Brain microvascular endothelial cell (primary cell): ENCODE results near the gene SLC35D3.
A peak's percentile ranks its signal among the peaks of the same experiment; 100 is the strongest.

Experiments
- DNase-seq: peaks from one replicate; pipeline ENCODE4 v3.0.0-alpha.2; 2020
- H3K27ac ChIP-seq: fragments of 250-450 bp; sonication (Bioruptor Pico); 2 replicates; pipeline ENCODE4 v1.5.1; 2020; ENCODE audit warnings: mild to moderate bottlenecking, moderate library complexity
- H3K27me3 ChIP-seq: fragments of 250-450 bp; sonication (Bioruptor Pico); replicated peaks from 2 replicates; pipeline ENCODE4 v1.5.1; 2020; ENCODE audit warnings: mild to moderate bottlenecking
- H3K36me3 ChIP-seq: fragments of 250-450 bp; sonication (Bioruptor Pico); replicated peaks from 2 replicates; pipeline ENCODE4 v1.5.1; 2020; ENCODE audit warnings: mild to moderate bottlenecking
- H3K4me3 ChIP-seq: 2 replicates; pipeline ENCODE4 v1.5.1; 2011; ENCODE audit warnings: low read depth, mild to moderate bottlenecking, control low read depth, low read length, moderate library complexity
- in situ Hi-C: cut with HindIII; loops from 2 replicates; pipeline ENCODE4 v1.10.0; 2017; ENCODE audit warnings: low sequenced_read_pairs, low pct_ligation_motif_present
- TF ChIP-seq, protein P1 (sequence below): IDR thresholded peaks from 2 replicates; pipeline ENCODE4 v1.5.1; 2011; ENCODE audit warnings: low read depth, mild to moderate bottlenecking, moderate library complexity, low read length, control low read depth, inconsistent platforms; ENCODE audit errors: missing control alignments

Gene SLC35D3

GRCh38 chr6:136926383-136926782, 4.3 kb downstream of the SLC35D3 start:
- peaks cover 27% of the 10 kb centered on the region for H3K27me3 ChIP-seq
- in situ Hi-C loops: no loop called here
- H3K36me3 ChIP-seq: no peaks in the 10 kb centered on the region
- no peak for DNase-seq
- TF ChIP-seq, protein P1, sequence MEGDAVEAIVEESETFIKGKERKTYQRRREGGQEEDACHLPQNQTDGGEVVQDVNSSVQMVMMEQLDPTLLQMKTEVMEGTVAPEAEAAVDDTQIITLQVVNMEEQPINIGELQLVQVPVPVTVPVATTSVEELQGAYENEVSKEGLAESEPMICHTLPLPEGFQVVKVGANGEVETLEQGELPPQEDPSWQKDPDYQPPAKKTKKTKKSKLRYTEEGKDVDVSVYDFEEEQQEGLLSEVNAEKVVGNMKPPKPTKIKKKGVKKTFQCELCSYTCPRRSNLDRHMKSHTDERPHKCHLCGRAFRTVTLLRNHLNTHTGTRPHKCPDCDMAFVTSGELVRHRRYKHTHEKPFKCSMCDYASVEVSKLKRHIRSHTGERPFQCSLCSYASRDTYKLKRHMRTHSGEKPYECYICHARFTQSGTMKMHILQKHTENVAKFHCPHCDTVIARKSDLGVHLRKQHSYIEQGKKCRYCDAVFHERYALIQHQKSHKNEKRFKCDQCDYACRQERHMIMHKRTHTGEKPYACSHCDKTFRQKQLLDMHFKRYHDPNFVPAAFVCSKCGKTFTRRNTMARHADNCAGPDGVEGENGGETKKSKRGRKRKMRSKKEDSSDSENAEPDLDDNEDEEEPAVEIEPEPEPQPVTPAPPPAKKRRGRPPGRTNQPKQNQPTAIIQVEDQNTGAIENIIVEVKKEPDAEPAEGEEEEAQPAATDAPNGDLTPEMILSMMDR: no peak
- no peak overlapping the region for H3K27ac ChIP-seq
- no peak overlapping the region for H3K4me3 ChIP-seq

GRCh38 chr6:136927292-136927691, 5.2 kb downstream of the SLC35D3 start:
- no peak overlapping the region for H3K4me3 ChIP-seq
- peaks cover 19% of the 10 kb centered on the region for H3K27me3 ChIP-seq
- no peaks in the 10 kb centered on the region for H3K36me3 ChIP-seq
- TF ChIP-seq, protein P1: peak; percentile 70
- no peak overlapping the region for H3K27ac ChIP-seq
- in situ Hi-C loops: no loop called here
- peak; percentile 12 for DNase-seq

DNA sequence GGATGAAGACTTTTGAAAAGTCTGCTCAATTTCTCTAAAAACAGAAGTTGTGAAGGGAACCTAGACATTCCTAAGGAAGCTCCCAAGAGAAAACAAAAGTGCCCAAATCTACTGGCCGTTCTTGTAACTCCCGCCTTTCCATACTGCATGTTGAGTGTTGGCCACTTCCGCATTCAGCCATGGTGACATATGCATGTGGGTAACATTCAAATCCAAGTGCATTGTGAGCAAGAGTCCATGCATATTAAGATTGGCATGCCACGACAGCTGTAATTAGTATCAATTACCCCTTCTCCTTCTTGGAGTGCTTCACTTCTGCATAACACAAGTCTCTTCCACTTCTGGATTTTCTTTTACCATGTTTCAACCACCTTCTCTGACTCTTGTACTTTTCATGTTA, 8.4 kb downstream of the SLC35D3 start:
- H3K36me3 ChIP-seq: no peaks in the 10 kb centered on the region
- no peak for DNase-seq
- TF ChIP-seq, protein P1: no peak
- H3K27me3 ChIP-seq: no peaks in the 10 kb centered on the region
- H3K27ac ChIP-seq: no peak overlapping the region
- no peak overlapping the region for H3K4me3 ChIP-seq
- in situ Hi-C loops: no loop called here

DNA sequence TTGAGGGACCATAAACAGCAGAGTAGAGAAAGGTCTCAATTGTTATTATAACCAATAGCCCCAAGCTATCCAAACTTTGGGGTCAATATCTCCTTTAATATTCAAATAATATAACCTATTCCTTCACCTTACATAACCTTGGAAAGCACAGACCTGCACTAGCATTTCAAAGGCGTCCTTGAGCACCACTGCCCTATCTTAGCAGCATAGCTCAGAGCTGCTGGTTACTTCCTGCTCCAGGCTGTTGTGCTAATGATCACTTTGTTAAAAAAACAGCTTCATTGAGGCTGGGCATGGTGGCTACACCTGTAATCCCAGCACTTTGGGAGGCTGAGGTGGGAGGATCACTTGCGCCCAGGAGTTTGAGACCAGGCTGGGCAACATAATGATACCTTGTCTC, 10.5 kb downstream of the SLC35D3 start:
- Histone ChIP-seq H3K36me3 (no peaks in the 10 kb centered on the region), H3K4me3 (no peak overlapping the region), H3K27me3 (no peaks in the 10 kb centered on the region), H3K27ac (no peak overlapping the region)
- DNase-seq: no peak
- in situ Hi-C loops: no loop called here
- TF ChIP-seq, protein P1: no peak

DNA sequence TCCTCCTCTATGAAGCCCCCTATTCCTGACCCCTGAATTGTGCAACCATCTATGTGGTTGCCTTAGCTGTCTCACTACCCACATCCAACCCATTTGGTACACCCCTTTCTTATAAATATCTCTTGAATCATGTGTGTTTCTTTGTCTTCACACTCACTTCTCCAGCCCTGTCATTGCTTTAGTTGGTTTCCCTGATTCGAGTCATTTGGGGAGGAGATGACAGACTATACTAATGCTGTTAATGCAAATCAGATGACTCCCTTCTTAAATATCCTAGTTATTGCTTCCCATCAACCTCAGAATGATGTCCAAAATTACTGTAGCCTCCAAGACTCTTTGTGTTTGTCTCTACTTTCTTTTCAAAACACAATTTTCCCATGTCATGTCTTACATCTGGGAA, 23.0 kb downstream of the SLC35D3 start:
- in situ Hi-C loops: no loop called here

DNA sequence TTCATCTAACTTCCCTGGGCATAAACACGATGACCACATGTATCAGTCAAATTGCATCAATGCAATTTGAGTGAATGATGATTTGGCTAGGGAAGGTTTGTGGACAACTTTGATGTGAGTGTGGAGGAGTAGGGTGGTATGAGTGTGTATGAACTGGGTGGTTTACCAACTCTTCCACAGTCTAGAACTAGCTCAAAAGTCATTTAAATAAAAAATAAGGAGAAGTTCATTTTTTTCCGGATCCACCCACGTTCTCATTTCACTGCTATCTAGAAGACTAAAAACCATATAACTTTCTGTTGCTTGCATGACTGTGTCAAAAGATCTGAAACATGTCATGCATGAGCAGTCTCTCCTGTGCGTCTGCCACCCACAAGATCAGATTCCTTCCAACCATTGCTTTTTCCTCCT, 23.6 kb downstream of the SLC35D3 start:
- H3K36me3 ChIP-seq: no peaks in the 10 kb centered on the region
- no peak overlapping the region for H3K27ac ChIP-seq
- no peak for DNase-seq
- in situ Hi-C loops: no loop called here
- no peaks in the 10 kb centered on the region for H3K27me3 ChIP-seq
- H3K4me3 ChIP-seq: no peak overlapping the region
- TF ChIP-seq, protein P1: no peak

More for the DNA sequence above, 23.0 kb downstream of the SLC35D3 start:
- Histone ChIP-seq H3K27ac (no peak overlapping the region), H3K27me3 (no peaks in the 10 kb centered on the region), H3K4me3 (no peak overlapping the region), H3K36me3 (no peaks in the 10 kb centered on the region)
- no peak for DNase-seq
- TF ChIP-seq, protein P1: no peak
